Activated naive CD4-positive, alpha-beta T cell treated with anti-CD3 and anti-CD28 coated beads, Interleukin-2, amount 50 U/mL, for 24 hours (primary cell): ENCODE measurements around the gene KCNH1.

Experiments used
- H3K27ac Mint-ChIP-seq: one replicate; pipeline ENCODE4 v1.8.0; 2021; ENCODE audit warnings: mild to moderate bottlenecking, mixed read lengths
- H3K27me3 Mint-ChIP-seq: one replicate; pipeline ENCODE4 v1.8.0; 2021; ENCODE audit warnings: mixed read lengths
- H3K36me3 Mint-ChIP-seq: one replicate; pipeline ENCODE4 v1.8.0; 2021; ENCODE audit warnings: mixed read lengths
- H3K4me1 Mint-ChIP-seq: one replicate; pipeline ENCODE4 v1.8.0; 2021; ENCODE audit warnings: mixed read lengths
- H3K4me3 Mint-ChIP-seq: one replicate; pipeline ENCODE4 v1.8.0; 2021; ENCODE audit warnings: mild to moderate bottlenecking, mixed read lengths
- H3K9me3 Mint-ChIP-seq: one replicate; pipeline ENCODE4 v1.8.0; 2021; ENCODE audit warnings: mixed read lengths

The KCNH1 gene

GRCh38 chr1:210705086-210705485, 428.9 kb downstream of the KCNH1 start:
- no peaks in the 10 kb centered on the region for H3K27me3 Mint-ChIP-seq
- H3K4me1 Mint-ChIP-seq, result no peaks in the 10 kb centered on the region
- no peak overlapping the region for H3K4me3 Mint-ChIP-seq
- H3K27ac Mint-ChIP-seq, result no peak overlapping the region
- no peaks in the 10 kb centered on the region for H3K36me3 Mint-ChIP-seq
- H3K9me3 Mint-ChIP-seq, result no peaks in the 10 kb centered on the region

GRCh38 chr1:210703593-210703992, 430.4 kb downstream of the KCNH1 start:
- no peak overlapping the region for H3K27ac Mint-ChIP-seq
- H3K27me3 Mint-ChIP-seq, result no peaks in the 10 kb centered on the region
- H3K4me3 Mint-ChIP-seq, result no peak overlapping the region
- no peaks in the 10 kb centered on the region for H3K9me3 Mint-ChIP-seq
- H3K4me1 Mint-ChIP-seq, result no peaks in the 10 kb centered on the region
- no peaks in the 10 kb centered on the region for H3K36me3 Mint-ChIP-seq

DNA sequence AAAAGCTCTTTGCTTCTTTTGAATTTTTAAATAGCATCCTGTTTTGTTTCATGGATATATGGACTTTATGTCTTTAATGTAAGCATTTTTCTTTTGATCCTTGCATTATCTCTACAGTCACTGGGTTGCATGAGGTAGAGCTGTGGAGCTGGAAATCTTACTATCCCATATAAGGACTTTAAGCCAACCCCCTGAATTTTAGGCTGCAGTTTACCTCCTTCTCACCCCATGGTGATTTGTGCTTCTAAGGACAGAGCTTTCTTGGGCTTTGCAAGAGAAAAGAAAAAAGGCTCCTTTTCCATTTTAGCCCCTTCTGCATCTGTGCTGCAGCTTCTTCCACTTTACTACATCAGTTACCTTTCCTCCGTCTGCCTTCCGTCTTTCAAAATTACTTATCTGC, 431.4 kb downstream of the KCNH1 start:
- H3K27me3 Mint-ChIP-seq, result no peaks in the 10 kb centered on the region
- no peak overlapping the region for H3K27ac Mint-ChIP-seq
- H3K4me1 Mint-ChIP-seq, result no peaks in the 10 kb centered on the region
- H3K36me3 Mint-ChIP-seq, result no peaks in the 10 kb centered on the region
- H3K4me3 Mint-ChIP-seq, result no peak overlapping the region
- no peaks in the 10 kb centered on the region for H3K9me3 Mint-ChIP-seq

- Mint-ChIP-seq H3K4me3 (no peak overlapping the region), H3K27ac (no peak overlapping the region), H3K9me3 (no peaks in the 10 kb centered on the region), H3K27me3 (no peaks in the 10 kb centered on the region), H3K4me1 (no peaks in the 10 kb centered on the region), H3K36me3 (no peaks in the 10 kb centered on the region)
Measured at GRCh38 chr1:210700511-210700910, 433.4 kb downstream of the KCNH1 start.

DNA sequence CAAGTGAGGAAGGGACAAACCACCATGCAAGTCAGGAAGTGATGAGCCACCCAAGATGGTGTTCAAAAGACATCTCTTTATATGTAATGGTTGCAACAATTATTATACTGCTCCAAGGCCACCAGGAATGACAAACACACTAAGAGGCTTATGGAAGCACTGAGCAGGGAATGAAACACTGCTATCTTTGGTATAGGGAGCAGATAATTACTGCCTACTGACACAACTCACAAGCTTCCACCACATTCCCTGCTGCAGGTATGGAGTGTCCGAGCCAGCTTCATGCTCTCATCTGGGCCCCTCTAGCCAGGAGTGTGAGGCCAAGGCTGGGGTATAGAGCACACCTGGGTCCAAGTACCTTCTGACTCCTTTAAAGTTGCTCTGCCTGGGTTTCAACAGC, 433.9 kb downstream of the KCNH1 start:
- Mint-ChIP-seq H3K4me3 (no peak overlapping the region), H3K9me3 (no peaks in the 10 kb centered on the region), H3K27ac (no peak overlapping the region), H3K4me1 (no peaks in the 10 kb centered on the region), H3K27me3 (no peaks in the 10 kb centered on the region), H3K36me3 (no peaks in the 10 kb centered on the region)

DNA sequence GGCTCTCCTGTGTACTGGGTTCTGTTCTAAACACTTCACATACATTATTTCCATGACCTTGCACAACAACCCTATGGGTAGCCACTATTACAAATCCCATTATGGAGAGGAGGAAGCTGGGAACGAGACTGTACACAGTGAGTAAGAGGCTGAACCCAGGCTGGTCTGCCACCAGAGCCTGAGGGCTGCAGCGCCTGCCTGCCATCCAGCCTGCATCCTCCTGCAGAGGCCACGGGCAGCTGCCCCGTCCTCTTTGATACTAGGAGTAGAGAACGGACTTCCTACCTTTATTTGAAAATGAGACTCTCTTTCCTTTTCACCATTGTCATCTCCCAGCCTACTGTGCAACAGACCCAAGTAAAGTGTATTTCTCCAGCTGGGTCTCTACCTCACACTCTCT, 435.3 kb downstream of the KCNH1 start:
- no peaks in the 10 kb centered on the region for H3K27me3 Mint-ChIP-seq
- H3K27ac Mint-ChIP-seq, result no peak overlapping the region
- no peak overlapping the region for H3K4me3 Mint-ChIP-seq
- H3K36me3 Mint-ChIP-seq, result no peaks in the 10 kb centered on the region
- no peaks in the 10 kb centered on the region for H3K4me1 Mint-ChIP-seq
- H3K9me3 Mint-ChIP-seq, result no peaks in the 10 kb centered on the region

DNA sequence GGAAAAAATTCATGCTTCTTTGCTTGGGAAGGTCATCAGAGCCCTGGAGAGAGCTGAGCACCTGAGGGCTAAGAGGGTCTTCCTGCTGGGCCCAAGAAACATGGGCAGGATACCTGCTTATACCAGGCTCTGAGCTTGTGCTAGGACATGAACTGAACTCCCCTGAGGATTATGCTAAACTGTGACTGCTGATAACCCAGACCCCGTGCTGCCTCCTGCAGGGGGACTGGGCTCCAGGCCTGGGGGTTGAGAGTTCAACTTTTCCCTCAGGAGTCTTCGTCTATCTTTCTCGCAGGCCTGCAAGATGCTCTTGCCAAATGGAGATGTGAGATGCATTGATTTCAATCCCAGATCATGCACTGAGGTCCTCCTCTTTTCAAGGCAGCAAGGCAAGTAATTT, 436.8 kb downstream of the KCNH1 start:
- H3K9me3 Mint-ChIP-seq, result no peaks in the 10 kb centered on the region

GRCh38 chr1:210696709-210697108, 437.2 kb downstream of the KCNH1 start:
- Mint-ChIP-seq H3K27me3 (no peaks in the 10 kb centered on the region), H3K36me3 (no peaks in the 10 kb centered on the region), H3K27ac (no peak overlapping the region), H3K4me3 (no peak overlapping the region), H3K9me3 (no peaks in the 10 kb centered on the region), H3K4me1 (peaks cover 12% of the 10 kb centered on the region)

More for the DNA sequence above, 436.8 kb downstream of the KCNH1 start:
- Mint-ChIP-seq H3K4me1 (peaks cover 11% of the 10 kb centered on the region), H3K36me3 (no peaks in the 10 kb centered on the region), H3K27me3 (no peaks in the 10 kb centered on the region), H3K4me3 (no peak overlapping the region), H3K27ac (no peak overlapping the region)

GRCh38 chr1:210695026-210695425, 438.9 kb downstream of the KCNH1 start:
- H3K4me3 Mint-ChIP-seq, result no peak overlapping the region

DNA sequence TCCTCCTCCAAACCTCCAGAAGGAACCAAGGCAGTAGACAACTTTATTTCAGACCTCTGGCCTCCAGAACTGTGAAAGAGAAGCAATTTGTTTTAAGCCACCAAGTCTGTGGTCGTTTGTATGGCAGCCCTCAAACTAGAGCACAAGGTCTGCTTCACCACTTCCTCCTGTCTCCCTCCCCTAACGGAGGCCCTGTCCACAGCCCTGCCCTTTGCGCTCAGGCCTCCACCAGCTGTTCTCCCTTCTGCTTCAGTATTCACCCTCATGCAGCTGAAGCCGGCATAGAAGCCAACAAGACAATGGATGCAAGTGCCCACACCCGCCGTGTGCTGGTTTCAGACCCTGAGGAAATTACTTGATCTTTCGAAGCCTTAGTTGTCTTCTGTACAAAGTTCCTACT, 441.2 kb downstream of the KCNH1 start:
- Mint-ChIP-seq H3K27ac (no peak overlapping the region), H3K4me3 (no peak overlapping the region), H3K27me3 (no peaks in the 10 kb centered on the region), H3K9me3 (no peaks in the 10 kb centered on the region), H3K36me3 (no peaks in the 10 kb centered on the region), H3K4me1 (peaks cover 12% of the 10 kb centered on the region)

More at GRCh38 chr1:210695026-210695425, 438.9 kb downstream of the KCNH1 start:
- Mint-ChIP-seq H3K27ac (no peak overlapping the region), H3K4me1 (peaks cover 12% of the 10 kb centered on the region), H3K36me3 (no peaks in the 10 kb centered on the region), H3K9me3 (no peaks in the 10 kb centered on the region), H3K27me3 (no peaks in the 10 kb centered on the region)

DNA sequence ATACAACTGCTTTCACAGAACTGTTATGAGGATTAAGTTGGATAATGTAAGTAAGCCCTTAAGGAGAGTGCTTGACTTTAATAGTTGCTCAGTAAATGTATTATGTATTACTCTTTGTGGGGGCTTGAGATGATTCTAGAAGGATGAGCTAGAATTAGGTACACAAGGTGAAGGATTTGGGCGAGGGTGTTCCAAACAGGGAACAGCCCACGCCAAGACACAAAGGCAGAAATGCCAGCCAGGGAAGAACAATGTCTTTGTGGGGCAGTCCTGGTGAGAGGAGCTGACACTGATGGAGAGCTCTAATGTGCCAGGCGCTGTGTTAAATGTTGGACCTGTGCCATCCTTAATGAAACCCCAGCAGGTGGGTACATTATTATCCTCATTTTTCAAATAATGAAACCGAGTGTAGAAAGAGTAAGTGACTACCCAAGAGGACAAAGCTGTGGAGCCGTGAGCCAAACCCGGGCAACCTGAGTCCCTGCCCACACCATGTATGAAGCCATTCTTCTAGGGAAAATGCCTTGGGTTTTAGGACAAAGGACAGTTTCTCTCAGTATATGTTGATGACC, 442.8 kb downstream of the KCNH1 start:
- peaks cover 12% of the 10 kb centered on the region for H3K4me1 Mint-ChIP-seq
- H3K36me3 Mint-ChIP-seq, result no peaks in the 10 kb centered on the region
- no peaks in the 10 kb centered on the region for H3K9me3 Mint-ChIP-seq
- H3K4me3 Mint-ChIP-seq, result no peak overlapping the region
- H3K27ac Mint-ChIP-seq, result no peak overlapping the region
- H3K27me3 Mint-ChIP-seq, result no peaks in the 10 kb centered on the region

DNA sequence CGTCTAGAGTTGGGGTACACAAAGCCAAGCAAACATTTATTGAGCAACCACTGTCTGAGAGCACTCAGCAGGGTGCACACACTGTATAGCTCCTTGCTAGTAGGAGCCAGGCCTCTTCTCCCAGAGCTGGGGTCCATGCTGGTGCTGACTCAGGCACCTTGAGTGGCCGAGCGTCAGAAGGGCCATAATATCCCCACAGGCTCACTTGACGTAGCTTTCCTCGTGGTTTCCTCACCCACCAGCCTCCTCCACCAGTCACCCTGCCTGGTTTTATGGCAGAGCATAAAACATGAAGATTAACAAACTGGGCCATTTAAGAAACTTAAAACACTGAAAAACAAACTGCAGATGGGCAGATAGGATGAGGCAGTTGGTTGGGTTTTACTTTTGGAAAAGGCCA, 443.7 kb downstream of the KCNH1 start:
- no peaks in the 10 kb centered on the region for H3K36me3 Mint-ChIP-seq
- peaks cover 12% of the 10 kb centered on the region for H3K4me1 Mint-ChIP-seq
- H3K9me3 Mint-ChIP-seq, result no peaks in the 10 kb centered on the region
- no peak overlapping the region for H3K4me3 Mint-ChIP-seq
- no peaks in the 10 kb centered on the region for H3K27me3 Mint-ChIP-seq
- no peak overlapping the region for H3K27ac Mint-ChIP-seq

GRCh38 chr1:210689826-210690225, 444.1 kb downstream of the KCNH1 start:
- H3K9me3 Mint-ChIP-seq, result no peaks in the 10 kb centered on the region
- H3K36me3 Mint-ChIP-seq, result no peaks in the 10 kb centered on the region
- H3K27ac Mint-ChIP-seq, result no peak overlapping the region
- no peak overlapping the region for H3K4me3 Mint-ChIP-seq
- peaks cover 12% of the 10 kb centered on the region for H3K4me1 Mint-ChIP-seq
- no peaks in the 10 kb centered on the region for H3K27me3 Mint-ChIP-seq

- Mint-ChIP-seq H3K4me1 (peaks cover 12% of the 10 kb centered on the region), H3K27ac (no peak overlapping the region), H3K36me3 (no peaks in the 10 kb centered on the region), H3K4me3 (no peak overlapping the region), H3K9me3 (no peaks in the 10 kb centered on the region), H3K27me3 (no peaks in the 10 kb centered on the region)
Measured at GRCh38 chr1:210688512-210689234, 445.3 kb downstream of the KCNH1 start.

DNA sequence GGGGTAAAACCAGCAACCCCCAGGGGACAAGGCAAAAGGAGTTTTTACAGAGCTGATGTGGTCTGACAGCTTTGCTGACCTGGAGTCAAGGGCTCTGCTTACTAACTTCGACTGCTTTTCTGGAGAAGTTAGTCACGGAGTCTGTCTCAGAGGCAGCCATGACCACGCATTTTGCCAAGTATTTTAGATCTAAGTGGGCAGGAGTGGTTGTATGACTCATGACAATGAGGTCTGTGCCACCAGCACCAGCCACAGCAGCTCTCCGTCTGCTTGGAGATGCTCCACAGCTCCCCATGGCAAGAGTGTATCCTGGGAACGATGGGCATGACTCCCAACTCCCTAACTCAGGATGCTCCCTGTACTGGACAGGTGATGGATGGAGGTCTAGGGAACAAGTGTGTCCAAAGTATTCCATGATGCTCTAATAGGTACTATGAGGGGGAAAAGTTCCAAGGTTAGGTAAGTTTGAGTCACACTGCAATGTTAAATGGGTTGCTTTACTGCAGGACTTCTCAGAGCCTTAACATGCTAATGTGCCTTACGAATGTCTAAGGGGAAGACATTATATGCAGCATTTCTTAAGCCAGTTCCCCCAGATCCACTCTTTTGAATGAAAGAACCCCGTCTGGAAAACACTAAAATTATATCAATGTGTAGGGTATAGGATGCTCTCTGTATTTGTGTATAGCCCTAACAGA, 446.2 kb downstream of the KCNH1 start:
- Mint-ChIP-seq H3K36me3 (no peaks in the 10 kb centered on the region), H3K9me3 (no peaks in the 10 kb centered on the region), H3K27me3 (no peaks in the 10 kb centered on the region), H3K4me1 (peaks cover 6% of the 10 kb centered on the region), H3K4me3 (no peak overlapping the region), H3K27ac (no peak overlapping the region)

- no peaks in the 10 kb centered on the region for H3K27me3 Mint-ChIP-seq
- no peaks in the 10 kb centered on the region for H3K9me3 Mint-ChIP-seq
- H3K27ac Mint-ChIP-seq, result no peak overlapping the region
Measured at GRCh38 chr1:210686841-210687240, 447.1 kb downstream of the KCNH1 start.

More at GRCh38 chr1:210686841-210687240, 447.1 kb downstream of the KCNH1 start:
- H3K36me3 Mint-ChIP-seq, result no peaks in the 10 kb centered on the region
- no peak overlapping the region for H3K4me3 Mint-ChIP-seq
- no peaks in the 10 kb centered on the region for H3K4me1 Mint-ChIP-seq
